H9 (cell line): ENCODE data around the gene BARX2. TPM values are rescaled to one million over a fixed set of nuclear protein-coding genes. Genes with fewer than 3 reads are reported as not detected.

ENCODE experiments used
- DNase-seq: peaks from one replicate; pipeline ENCODE4 v3.0.0-alpha.2; 2017
- H2AFZ ChIP-seq: one replicate; pipeline ENCODE4 v1.6.1; 2013; ENCODE audit warnings: mild to moderate bottlenecking, low read length, control low read depth, moderate library complexity
- H2AK5ac ChIP-seq: 2 replicates; pipeline ENCODE4 v1.6.1; 2013; ENCODE audit warnings: low read length, control low read depth, mixed read lengths; ENCODE audit not compliant: insufficient read length
- H2BK120ac ChIP-seq: one replicate; pipeline ENCODE4 v1.6.1; 2013; ENCODE audit warnings: low read depth, mild to moderate bottlenecking, low read length, control low read depth, inconsistent platforms; ENCODE audit not compliant: poor library complexity, severe bottlenecking
- H2BK12ac ChIP-seq: 2 replicates; pipeline ENCODE4 v1.6.1; 2013; ENCODE audit warnings: low read length, control low read depth, mixed read lengths, low read depth; ENCODE audit not compliant: insufficient read length
- H2BK15ac ChIP-seq: 2 replicates; pipeline ENCODE4 v1.6.1; 2013; ENCODE audit warnings: low read depth, low read length, control low read depth
- H2BK20ac ChIP-seq: one replicate; pipeline ENCODE4 v1.6.1; 2013; ENCODE audit warnings: low read depth, mild to moderate bottlenecking, low read length, control low read depth, inconsistent platforms; ENCODE audit not compliant: poor library complexity, severe bottlenecking
- H2BK5ac ChIP-seq: 2 replicates; pipeline ENCODE4 v1.6.1; 2013; ENCODE audit warnings: low read length, control low read depth, mixed read lengths; ENCODE audit not compliant: insufficient read length
- H3K14ac ChIP-seq: 2 replicates; pipeline ENCODE4 v1.6.1; 2013; ENCODE audit warnings: low read length, control low read depth; ENCODE audit not compliant: insufficient read depth
- H3K18ac ChIP-seq: 2 replicates; pipeline ENCODE4 v1.6.1; 2013; ENCODE audit warnings: low read depth, mild to moderate bottlenecking, mixed read lengths, low read length, control low read depth; ENCODE audit not compliant: insufficient read length
- H3K23ac ChIP-seq: 2 replicates; pipeline ENCODE4 v1.6.1; 2013; ENCODE audit warnings: low read length, control low read depth, mixed read lengths, low read depth; ENCODE audit not compliant: insufficient read length
- H3K23me2 ChIP-seq: 2 replicates; pipeline ENCODE4 v1.6.1; 2013; ENCODE audit warnings: low read depth, mild to moderate bottlenecking, mixed read lengths, low read length, control low read depth; ENCODE audit not compliant: insufficient read length, poor library complexity, severe bottlenecking
- H3K27ac ChIP-seq: 2 replicates; pipeline ENCODE4 v1.5.1; 2013; ENCODE audit warnings: low read length, control low read depth, mixed read lengths, low read depth; ENCODE audit not compliant: insufficient read length
- H3K27me3 ChIP-seq: 2 replicates; pipeline ENCODE4 v1.6.1; 2013; ENCODE audit warnings: low read length, control low read depth, inconsistent platforms; ENCODE audit not compliant: insufficient read depth
- H3K4ac ChIP-seq: 2 replicates; pipeline ENCODE4 v1.6.1; 2013; ENCODE audit warnings: low read depth, mild to moderate bottlenecking, control low read depth, inconsistent platforms, low read length, moderate library complexity
- H3K4me1 ChIP-seq: 2 replicates; pipeline ENCODE4 v1.6.1; 2013; ENCODE audit warnings: low read length, control low read depth, inconsistent platforms; ENCODE audit not compliant: insufficient read depth
- H3K4me2 ChIP-seq: 2 replicates; pipeline ENCODE4 v1.6.1; 2013; ENCODE audit warnings: low read length, control low read depth, mixed read lengths; ENCODE audit not compliant: insufficient read length, insufficient read depth
- H3K56ac ChIP-seq: 2 replicates; pipeline ENCODE4 v1.6.1; 2013; ENCODE audit warnings: low read depth, mild to moderate bottlenecking, mixed read lengths, low read length, control low read depth; ENCODE audit not compliant: insufficient read length
- H3K79me1 ChIP-seq: 2 replicates; pipeline ENCODE4 v1.6.1; 2013; ENCODE audit warnings: low read depth, mild to moderate bottlenecking, moderate library complexity, low read length, control low read depth, inconsistent platforms; ENCODE audit not compliant: insufficient read depth, poor library complexity, severe bottlenecking
- H3K79me2 ChIP-seq: 2 replicates; pipeline ENCODE4 v1.6.1; 2013; ENCODE audit warnings: low read length, control low read depth, inconsistent platforms; ENCODE audit not compliant: insufficient read depth
- H3K9ac ChIP-seq: 2 replicates; pipeline ENCODE4 v1.6.1; 2013; ENCODE audit warnings: low read length, control low read depth, mixed read lengths; ENCODE audit not compliant: insufficient read length; ENCODE audit errors: extremely low read depth
- H3K9me3 ChIP-seq: one replicate; pipeline ENCODE4 v1.6.1; 2013; ENCODE audit warnings: low read depth, low read length, inconsistent platforms; ENCODE audit not compliant: control insufficient read depth
- H3T11ph ChIP-seq: one replicate; pipeline ENCODE4 v1.6.1; 2013; ENCODE audit warnings: mild to moderate bottlenecking, low read length, control low read depth, inconsistent platforms
- H4K20me1 ChIP-seq: one replicate; pipeline ENCODE4 v1.6.1; 2013; ENCODE audit not compliant: control insufficient read depth, insufficient read length, insufficient read depth
- H4K5ac ChIP-seq: 2 replicates; pipeline ENCODE4 v1.6.1; 2013; ENCODE audit warnings: low read depth, mild to moderate bottlenecking, mixed read lengths, low read length, control low read depth; ENCODE audit not compliant: insufficient read length
- H4K8ac ChIP-seq: replicated peaks from 2 replicates; pipeline ENCODE4 v1.6.1; 2013; ENCODE audit warnings: low read length, control low read depth, mixed read lengths, low read depth; ENCODE audit not compliant: insufficient read length
- H4K91ac ChIP-seq: 2 replicates; pipeline ENCODE4 v1.6.1; 2013; ENCODE audit warnings: low read depth, mild to moderate bottlenecking, moderate library complexity, mixed read lengths, low read length, control low read depth; ENCODE audit not compliant: insufficient read length
- H3K27ac Mint-ChIP-seq, 3 experiments: 2 replicates in 2 of 3; 3 replicates in 1 of 3; pipeline ENCODE4 v1.8.0; 2020 to 2021; ENCODE audit warnings: mixed read lengths in 3 of 3, mild to moderate bottlenecking in 1 of 3, moderate library complexity in 1 of 3
- H3K27me3 Mint-ChIP-seq: 2 replicates; pipeline ENCODE4 v1.8.0; 2021; ENCODE audit warnings: low read depth, mild to moderate bottlenecking, moderate library complexity, mixed read lengths
- H3K36me3 Mint-ChIP-seq, 3 experiments: 2 replicates in 2 of 3; 3 replicates in 1 of 3; pipeline ENCODE4 v1.8.0; 2020 to 2021; ENCODE audit warnings: low read depth in 3 of 3, mixed read lengths in 3 of 3; ENCODE audit not compliant: insufficient read depth in 1 of 3
- H3K4me1 Mint-ChIP-seq, 2 experiments: 2 replicates each; pipeline ENCODE4 v1.8.0; 2020; ENCODE audit warnings: mixed read lengths in 2 of 2
- H3K4me3 Mint-ChIP-seq, 2 experiments: 2 replicates in 1 of 2; 3 replicates in 1 of 2; pipeline ENCODE4 v1.8.0; 2020 to 2021; ENCODE audit warnings: mild to moderate bottlenecking in 2 of 2, mixed read lengths in 2 of 2, moderate library complexity in 1 of 2
- H3K9me3 Mint-ChIP-seq, 2 experiments: 2 replicates in 1 of 2; 3 replicates in 1 of 2; pipeline ENCODE4 v1.8.0; 2020; ENCODE audit warnings: mild to moderate bottlenecking in 2 of 2, mixed read lengths in 2 of 2, moderate library complexity in 1 of 2
- CTCF ChIP-seq: fragments of 200-600 bp; sonication (generic); conservative IDR thresholded peaks from 3 replicates; pipeline ENCODE4 v1.8.0; 2021; ENCODE audit warnings: antibody characterized with exemption, mild to moderate bottlenecking
- WGBS: extraction: QIAGEN DNeasy Blood & Tissue Kit; methylation state at CpG from one replicate; pipeline ENCODE4 v1.1.7; 2013; ENCODE audit warnings: missing lambda C conversion rate, low lambda C conversion rate, mixed read lengths; ENCODE audit not compliant: insufficient read length; ENCODE audit errors: extremely low coverage; 5-methylcytosine and 5-hydroxymethylcytosine counted together
- total RNA-seq: library from RNA; stranded (reverse); gene quantifications from 2 replicates; pipeline ENCODE4 v1.2.1, GENCODE V29; 2021

The BARX2 gene
- total RNA-seq, 1 experiment from 2014 or later = not detected

- H3K36me3 Mint-ChIP-seq = no peaks in the 10 kb centered on the region
- H2BK12ac ChIP-seq = no peak overlapping the region
- H3K27me3 ChIP-seq = peaks cover 49% of the 10 kb centered on the region
- WGBS = no CpG with 5 or more reads among the region's 4 CpGs
- H2BK120ac ChIP-seq = no peak overlapping the region
- H3K79me2 ChIP-seq = no peaks in the 10 kb centered on the region
- H3K4me1 ChIP-seq = no peaks in the 10 kb centered on the region; the same call in 1 of the 2 replicates
- no peak overlapping the region for H4K5ac ChIP-seq
- peaks cover 4 to 17% of the 10 kb centered on the region in 2 experiments for H3K4me1 Mint-ChIP-seq
- H2BK20ac ChIP-seq = no peak overlapping the region
- no peak overlapping the region for H3K4ac ChIP-seq
- peaks cover 13% of the 10 kb centered on the region for H3K23me2 ChIP-seq
- H2BK5ac ChIP-seq = no peak overlapping the region
- no peak overlapping the region for H3K4me2 ChIP-seq
- no peak overlapping the region for H2BK15ac ChIP-seq
- H2AFZ ChIP-seq = no peak overlapping the region
- no peak overlapping the region for H2AK5ac ChIP-seq
- no peak overlapping the region for H3K14ac ChIP-seq
- no peaks in the 10 kb centered on the region for H3K9me3 ChIP-seq
- H3K4me3 Mint-ChIP-seq = no peak overlapping the region
- H3K56ac ChIP-seq = no peak overlapping the region
- no peak overlapping the region for H3K27ac Mint-ChIP-seq
- no peak overlapping the region for H4K8ac ChIP-seq
- H4K20me1 ChIP-seq = no peaks in the 10 kb centered on the region
- no peak overlapping the region for H3K23ac ChIP-seq
- H3K18ac ChIP-seq = no peak overlapping the region
- H3K27me3 Mint-ChIP-seq = peaks cover 88% of the 10 kb centered on the region
- no peaks in the 10 kb centered on the region for H3K79me1 ChIP-seq
- no peak for DNase-seq
- no peak overlapping the region for H4K91ac ChIP-seq
- H3K9me3 Mint-ChIP-seq = no peaks in the 10 kb centered on the region
- H3T11ph ChIP-seq = no peak overlapping the region
- H3K27ac ChIP-seq = no peak overlapping the region
- TF ChIP-seq CTCF = no peak
- no peak overlapping the region for H3K9ac ChIP-seq
Measured at GRCh38 chr11:129368889-129369672, 6.6 kb upstream of the BARX2 start.
